NCI-H2107 (cell line): ENCODE data around the gene ICAM1.
"Not testable (repeated sequence)": the region's sequence is repeated elsewhere in the genome, so short reads cannot be mapped to it uniquely, and the experiment has no call there.

ENCODE experiments used
- DNase-seq: peaks from one replicate; lab custom pipeline; 2025; lab: John Stamatoyannopoulos, UW

The ICAM1 gene

GRCh38 chr19:10274589-10274988 is 3.7 kb downstream of the ICAM1 start:
- no peak for DNase-seq

DNA sequence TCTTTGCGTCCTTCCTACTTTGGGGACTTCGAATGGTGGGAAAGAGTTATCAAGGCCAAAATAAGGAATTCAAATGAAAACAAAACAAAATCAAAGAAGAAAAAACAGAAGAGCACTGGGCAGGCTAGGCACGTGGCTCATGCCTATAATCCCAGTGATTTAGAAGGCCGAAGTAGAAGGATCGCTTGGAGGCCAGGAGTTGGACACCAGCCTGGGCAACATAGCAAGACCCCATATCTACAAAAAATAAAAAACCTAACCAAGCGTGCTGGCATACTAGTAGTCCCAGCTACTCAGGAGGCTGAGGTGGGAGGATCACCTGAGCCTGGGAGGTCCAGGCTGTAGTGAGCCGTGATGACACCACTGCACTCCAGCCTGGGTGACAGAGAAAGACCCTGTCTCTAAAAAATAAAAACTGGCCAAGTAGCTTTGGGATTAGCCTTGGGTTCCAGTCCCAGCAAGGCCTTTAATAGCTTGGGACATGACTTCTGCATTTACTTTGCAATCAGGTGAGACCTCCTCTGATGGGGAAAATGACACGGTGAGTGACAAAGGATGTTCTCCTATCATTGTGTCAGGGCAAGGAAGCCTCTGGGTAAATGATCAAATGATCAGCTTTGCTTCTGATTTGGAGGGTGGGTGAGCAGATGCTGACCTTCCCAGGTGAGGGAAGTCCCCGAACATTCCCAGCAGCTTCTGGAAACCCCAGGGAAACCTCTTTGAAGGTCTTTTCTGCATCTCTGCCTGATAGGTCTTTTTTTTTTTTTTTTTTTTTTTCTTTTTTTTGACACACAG is 7.1 kb downstream of the ICAM1 start:
- DNase-seq, result no peak

DNA sequence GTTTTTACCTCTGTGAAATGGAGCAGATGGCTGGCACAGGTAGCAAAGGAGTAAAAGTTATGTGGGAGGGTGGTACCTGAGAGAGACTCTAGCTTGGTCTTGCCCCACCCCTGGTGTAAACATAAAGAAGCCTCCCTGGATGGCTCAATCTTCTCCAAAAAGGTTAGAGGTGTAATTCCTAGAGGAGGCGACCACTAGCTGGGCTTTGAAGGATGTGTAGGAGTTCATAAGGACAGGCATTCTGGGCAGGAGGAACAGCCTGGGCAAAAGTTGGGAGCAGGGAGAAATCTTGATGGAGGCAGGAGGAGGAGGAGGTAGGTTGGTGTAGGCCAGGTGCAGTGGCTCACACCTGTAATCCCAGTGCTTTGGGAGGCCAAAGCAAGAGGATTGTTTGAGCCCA is 8.0 kb downstream of the ICAM1 start:
- no peak for DNase-seq

- no peak for DNase-seq
Measured at GRCh38 chr19:10279737-10280442, 9.0 kb downstream of the ICAM1 start.

GRCh38 chr19:10282043-10282442 is 11.1 kb downstream of the ICAM1 start:
- not testable (repeated sequence) for DNase-seq

- no peak for DNase-seq
Measured at GRCh38 chr19:10283301-10284064, 12.6 kb downstream of the ICAM1 start.

- DNase-seq, result no peak
Measured at GRCh38 chr19:10284065-10284959, 13.4 kb downstream of the ICAM1 start.

DNA sequence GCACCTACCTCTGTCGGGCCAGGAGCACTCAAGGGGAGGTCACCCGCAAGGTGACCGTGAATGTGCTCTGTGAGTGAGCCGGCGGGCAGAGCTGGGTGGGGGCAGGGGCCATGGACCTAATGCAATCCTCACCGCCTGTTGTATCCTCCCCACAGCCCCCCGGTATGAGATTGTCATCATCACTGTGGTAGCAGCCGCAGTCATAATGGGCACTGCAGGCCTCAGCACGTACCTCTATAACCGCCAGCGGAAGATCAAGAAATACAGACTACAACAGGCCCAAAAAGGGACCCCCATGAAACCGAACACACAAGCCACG is 14.0 kb downstream of the ICAM1 start:
- no peak for DNase-seq

- no peak for DNase-seq
Measured at GRCh38 chr19:10285393-10285792, 14.5 kb downstream of the ICAM1 start.

DNA sequence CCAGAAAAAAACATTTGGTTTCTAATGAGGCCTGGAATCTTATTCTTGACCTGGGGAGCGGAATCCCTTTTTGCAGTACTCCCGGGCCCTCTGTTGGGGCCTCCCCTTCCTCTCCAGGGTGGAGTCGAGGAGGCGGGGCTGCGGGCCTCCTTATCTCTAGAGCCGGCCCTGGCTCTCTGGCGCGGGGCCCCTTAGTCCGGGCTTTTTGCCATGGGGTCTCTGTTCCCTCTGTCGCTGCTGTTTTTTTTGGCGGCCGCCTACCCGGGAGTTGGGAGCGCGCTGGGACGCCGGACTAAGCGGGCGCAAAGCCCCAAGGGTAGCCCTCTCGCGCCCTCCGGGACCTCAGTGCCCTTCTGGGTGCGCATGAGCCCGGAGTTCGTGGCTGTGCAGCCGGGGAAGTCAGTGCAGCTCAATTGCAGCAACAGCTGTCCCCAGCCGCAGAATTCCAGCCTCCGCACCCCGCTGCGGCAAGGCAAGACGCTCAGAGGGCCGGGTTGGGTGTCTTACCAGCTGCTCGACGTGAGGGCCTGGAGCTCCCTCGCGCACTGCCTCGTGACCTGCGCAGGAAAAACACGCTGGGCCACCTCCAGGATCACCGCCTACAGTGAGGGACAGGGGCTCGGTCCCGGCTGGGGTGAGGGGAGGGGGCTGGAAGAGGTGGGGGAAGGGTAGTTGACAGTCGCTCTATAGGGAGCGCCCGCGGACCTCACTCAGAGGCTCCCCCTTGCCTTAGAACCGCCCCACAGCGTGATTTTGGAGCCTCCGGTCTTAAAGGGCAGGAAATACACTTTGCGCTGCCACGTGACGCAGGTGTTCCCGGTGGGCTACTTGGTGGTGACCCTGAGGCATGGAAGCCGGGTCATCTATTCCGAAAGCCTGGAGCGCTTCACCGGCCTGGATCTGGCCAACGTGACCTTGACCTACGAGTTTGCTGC is 16.1 kb downstream of the ICAM1 start, which contains the start of gene ICAM4:
TSS of gene ICAM4 (plus strand) at position 153 of the 935 bp plus-strand sequence. CDS start at position 211, 58 bp downstream.
- no peak for DNase-seq

DNA sequence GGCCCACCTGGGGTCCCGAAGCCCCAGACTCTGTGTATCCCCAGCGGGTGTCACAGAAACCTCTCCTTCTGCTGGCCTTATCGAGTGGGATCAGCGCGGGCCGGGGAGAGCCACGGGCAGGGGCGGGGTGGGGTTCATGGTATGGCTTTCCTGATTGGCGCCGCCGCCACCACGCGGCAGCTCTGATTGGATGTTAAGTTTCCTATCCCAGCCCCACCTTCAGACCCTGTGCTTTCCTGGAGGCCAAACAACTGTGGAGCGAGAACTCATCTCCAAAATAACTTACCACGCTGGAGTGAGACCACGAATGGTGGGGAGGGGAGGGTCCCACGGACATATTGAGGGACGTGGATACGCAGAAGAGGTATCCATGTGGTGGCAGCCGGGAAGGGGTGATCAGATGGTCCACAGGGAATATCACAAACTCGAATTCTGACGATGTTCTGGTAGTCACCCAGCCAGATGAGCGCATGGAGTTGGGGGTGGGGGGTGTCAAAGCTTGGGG is 17.8 kb downstream of the ICAM1 start:
- DNase-seq, result no peak

DNA sequence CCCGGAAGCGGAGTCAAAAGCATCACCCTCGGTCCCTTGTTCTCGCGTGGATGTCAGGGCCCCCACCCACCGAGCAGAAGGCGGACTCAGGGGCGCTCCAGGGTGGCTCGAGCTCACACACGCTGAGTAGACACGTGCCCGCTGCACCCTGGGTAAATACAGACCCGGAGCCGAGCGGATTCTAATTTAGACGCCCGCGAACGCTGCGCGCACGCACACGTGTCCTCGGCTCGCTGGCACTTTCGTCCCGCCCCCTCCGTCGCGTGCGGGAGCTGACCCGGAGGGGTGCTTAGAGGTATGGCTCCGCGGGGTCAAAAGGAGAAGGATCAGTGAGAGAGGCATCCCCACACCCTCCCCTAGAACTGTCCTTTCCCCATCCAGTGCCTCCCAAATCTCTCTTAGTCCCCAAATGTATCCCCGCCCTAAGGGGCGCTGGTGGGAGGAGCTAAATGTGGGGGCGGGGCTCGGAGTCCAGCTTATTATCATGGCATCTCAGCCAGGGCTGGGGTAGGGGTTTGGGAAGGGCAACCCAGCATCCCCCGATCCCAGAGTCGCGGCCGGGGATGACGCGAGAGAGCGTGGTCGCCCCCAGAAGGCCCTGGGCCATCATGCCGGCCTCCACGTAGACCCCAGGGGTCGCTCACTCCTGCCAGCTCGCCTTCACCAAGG is 18.4 kb downstream of the ICAM1 start:
- DNase-seq, result no peak

DNA sequence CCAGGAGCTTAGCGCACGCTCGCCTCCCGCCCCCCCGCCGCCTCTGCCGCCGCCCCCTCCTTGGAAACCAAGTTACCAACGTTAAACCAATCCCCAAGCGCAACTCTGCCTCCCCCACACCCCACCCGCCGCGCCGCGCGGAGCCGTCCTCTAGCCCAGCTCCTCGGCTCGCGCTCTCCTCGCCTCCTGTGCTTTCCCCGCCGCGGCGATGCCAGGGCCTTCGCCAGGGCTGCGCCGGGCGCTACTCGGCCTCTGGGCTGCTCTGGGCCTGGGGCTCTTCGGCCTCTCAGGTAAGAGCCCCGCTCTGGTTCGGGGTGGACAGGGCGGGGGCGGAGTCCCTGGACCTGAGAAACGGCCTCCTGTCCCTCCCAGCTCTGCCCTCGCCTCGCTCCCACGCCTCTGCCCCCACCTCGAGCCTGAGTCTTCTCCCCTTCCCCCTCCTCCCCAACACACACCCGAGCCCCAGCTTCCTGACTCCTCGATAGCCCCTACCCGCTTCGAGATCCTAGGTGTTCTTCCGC is 19.0 kb downstream of the ICAM1 start, which contains the start of gene ICAM5:
TSS of gene ICAM5 (plus strand) at position 117 of the 521 bp plus-strand sequence. CDS start at position 209, 92 bp downstream.
- DNase-seq, result no peak

- no peak for DNase-seq
Measured at GRCh38 chr19:10290357-10290875, 19.5 kb downstream of the ICAM1 start.

DNA sequence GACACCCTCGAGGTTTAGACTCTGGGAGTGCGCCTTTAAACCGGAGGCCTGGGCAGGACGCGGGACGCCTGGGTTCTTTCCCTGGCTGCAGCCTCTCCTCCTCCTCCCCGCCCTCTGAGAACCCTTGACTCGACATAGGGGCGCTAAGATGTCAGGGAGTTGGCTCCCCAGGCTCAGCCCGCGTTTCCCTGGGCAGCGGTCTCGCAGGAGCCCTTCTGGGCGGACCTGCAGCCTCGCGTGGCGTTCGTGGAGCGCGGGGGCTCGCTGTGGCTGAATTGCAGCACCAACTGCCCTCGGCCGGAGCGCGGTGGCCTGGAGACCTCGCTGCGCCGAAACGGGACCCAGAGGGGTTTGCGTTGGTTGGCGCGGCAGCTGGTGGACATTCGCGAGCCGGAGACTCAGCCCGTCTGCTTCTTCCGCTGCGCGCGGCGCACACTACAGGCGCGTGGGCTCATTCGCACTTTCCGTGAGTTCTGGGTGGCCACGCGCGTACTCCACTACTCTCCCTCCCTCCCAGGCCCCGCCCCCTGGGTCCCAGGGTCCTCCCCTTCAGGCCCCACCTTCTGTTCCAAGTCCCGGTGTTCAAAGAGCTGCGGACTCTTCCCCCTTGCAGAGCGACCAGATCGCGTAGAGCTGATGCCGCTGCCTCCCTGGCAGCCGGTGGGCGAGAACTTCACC is 20.1 kb downstream of the ICAM1 start:
- no peak for DNase-seq

- DNase-seq, result no peak
Measured at GRCh38 chr19:10291554-10292205, 20.8 kb downstream of the ICAM1 start.

DNA sequence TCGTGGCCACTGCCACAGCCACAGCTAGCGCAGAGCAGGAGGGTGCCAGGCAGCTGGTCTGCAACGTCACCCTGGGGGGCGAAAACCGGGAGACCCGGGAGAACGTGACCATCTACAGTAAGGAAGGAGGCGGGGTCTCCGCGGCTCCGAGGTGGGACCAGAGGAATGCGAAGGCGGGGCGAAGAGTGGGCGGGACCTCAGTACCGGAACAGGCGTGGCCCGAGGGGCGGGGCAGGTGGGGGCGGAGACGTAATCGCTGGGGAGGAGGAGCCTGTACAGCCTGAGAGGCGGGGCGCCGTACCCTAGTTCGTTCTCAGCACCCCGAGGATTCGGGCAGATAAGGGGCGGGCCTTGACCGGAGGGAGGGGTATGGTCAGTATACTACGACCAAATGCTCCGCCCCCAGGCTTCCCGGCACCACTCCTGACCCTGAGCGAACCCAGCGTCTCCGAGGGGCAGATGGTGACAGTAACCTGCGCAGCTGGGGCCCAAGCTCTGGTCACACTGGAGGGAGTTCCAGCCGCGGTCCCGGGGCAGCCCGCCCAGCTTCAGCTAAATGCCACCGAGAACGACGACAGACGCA is 21.4 kb downstream of the ICAM1 start:
- no peak for DNase-seq
